Measurements from ENCODE around the gene KDM4C. TPM values are rescaled to one million over a fixed set of nuclear protein-coding genes. Genes with fewer than 3 reads are reported as not detected.

KDM4C gene
- total and polyA plus RNA-seq, 8 donors = 6.7 to 129 (median 79.9) TPM

DNA sequence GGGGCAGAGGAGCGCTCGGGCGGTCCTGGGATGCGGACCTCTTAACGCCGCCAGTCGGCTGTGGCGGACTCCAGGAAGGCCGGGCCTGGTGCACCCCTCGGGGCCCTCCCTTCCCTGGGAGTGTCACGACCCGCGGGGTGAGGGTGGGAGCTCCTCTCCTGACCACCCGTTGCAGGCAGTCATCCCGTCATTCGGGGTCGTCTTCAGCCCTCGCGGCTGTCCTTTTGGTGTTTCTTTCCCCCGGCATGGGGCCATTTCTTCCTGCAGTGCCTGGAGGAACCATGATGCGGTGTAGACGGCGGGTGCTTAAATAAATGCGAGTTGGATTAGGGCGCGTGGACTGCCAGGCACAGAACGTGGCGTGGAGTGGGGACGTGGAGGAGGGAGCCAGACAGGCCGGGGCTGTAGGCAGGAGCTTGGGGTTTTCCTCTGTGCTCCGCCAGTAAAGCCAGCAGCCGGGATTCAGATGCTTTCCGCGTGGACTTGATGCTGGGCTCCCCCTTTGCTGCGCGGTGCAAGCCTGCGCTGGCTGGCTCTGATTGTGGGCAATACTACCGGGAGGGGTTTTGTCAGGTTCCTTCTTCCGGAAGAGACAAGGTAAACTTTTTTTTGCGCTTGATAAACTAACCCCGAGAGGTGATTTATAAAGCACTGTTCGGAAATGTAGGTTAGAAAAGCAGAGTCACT is 868 bp downstream of the KDM4C start:
- no peaks in the 10 kb centered on the region for H3K27me3 ChIP-seq
- no peaks in the 10 kb centered on the region for H3K9me3 ChIP-seq
- TF ChIP-seq EP300 (IDR thresholded peaks at IDR 0.05) = no peak
- TF ChIP-seq, protein P1, sequence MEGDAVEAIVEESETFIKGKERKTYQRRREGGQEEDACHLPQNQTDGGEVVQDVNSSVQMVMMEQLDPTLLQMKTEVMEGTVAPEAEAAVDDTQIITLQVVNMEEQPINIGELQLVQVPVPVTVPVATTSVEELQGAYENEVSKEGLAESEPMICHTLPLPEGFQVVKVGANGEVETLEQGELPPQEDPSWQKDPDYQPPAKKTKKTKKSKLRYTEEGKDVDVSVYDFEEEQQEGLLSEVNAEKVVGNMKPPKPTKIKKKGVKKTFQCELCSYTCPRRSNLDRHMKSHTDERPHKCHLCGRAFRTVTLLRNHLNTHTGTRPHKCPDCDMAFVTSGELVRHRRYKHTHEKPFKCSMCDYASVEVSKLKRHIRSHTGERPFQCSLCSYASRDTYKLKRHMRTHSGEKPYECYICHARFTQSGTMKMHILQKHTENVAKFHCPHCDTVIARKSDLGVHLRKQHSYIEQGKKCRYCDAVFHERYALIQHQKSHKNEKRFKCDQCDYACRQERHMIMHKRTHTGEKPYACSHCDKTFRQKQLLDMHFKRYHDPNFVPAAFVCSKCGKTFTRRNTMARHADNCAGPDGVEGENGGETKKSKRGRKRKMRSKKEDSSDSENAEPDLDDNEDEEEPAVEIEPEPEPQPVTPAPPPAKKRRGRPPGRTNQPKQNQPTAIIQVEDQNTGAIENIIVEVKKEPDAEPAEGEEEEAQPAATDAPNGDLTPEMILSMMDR (IDR thresholded peaks at IDR 0.05) = no peak
- TF ChIP-seq POLR2AphosphoS5 (IDR thresholded peaks at IDR 0.05) = peak in 2 of 3 donors; percentile 41 to 77
- peak in 1 of 4 donors; percentile 22 for TF ChIP-seq POLR2A (IDR thresholded peaks at IDR 0.05)
- H3K4me3 ChIP-seq = peak overlapping the region; percentile 82 to 94 (median 89)
- WGBS, 5 donors = 0 to 1% (median 0%) methylated on average over 23 to 42 of the region's 42 CpGs
- DNase-seq = peak; percentile 66 to 87
- H3K27ac ChIP-seq = peak overlapping the region; percentile 93 to 99 (median 98)
- no peaks in the 10 kb centered on the region for H3K36me3 ChIP-seq
- intact Hi-C loops (cut with DNase I; ENCODE audit: low total_unique reads) = loop anchor here (10.0 kb wide), 1 partner anchor 54 kb away; no protein-coding TSS in a partner anchor
- peaks cover 15 to 40% (median 26%) of the 10 kb centered on the region in 4 donors for H3K4me1 ChIP-seq

DNA sequence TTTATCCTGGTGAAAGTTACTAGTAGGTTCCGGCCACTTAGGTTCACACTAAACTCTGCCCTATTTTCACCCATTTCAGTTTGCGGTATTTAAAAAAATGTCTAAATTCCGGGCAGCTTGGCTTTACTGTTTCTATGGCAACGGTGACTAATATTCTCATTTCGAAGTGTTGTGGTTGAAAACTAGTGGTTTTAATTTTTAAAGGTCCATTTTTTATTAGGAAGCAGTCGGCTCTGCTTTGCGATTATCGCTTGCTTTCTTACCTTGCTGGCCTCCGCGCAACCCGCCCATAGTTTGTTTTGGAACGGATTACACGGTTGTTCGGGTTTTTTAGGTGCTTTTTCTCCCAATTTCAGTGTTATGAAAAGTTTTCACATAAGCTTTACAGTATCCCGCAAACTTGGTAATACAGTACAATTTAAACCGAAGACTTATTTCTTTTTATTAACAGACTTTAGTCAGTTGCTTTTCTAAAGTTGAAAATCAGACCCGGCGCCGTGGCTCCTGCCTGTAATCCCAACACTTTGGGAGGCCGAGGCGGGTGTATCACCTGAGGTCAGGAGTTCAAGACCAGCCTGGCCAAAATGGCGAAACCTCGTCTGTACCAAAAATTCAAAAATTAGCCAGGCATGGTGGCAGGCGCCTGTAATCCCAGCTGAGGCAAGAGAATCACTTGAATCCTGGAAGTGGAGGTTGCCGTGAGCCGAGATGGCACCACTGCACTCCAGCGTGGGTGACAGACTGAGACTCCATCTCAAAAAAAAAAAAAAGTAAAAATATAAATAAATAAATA is 1.6 kb downstream of the KDM4C start:
- H3K36me3 ChIP-seq = no peaks in the 10 kb centered on the region
- H3K27me3 ChIP-seq = no peaks in the 10 kb centered on the region
- intact Hi-C loops (cut with DNase I; ENCODE audit: low total_unique reads) = loop anchor here (10.0 kb wide), 1 partner anchor 55 kb away; no protein-coding TSS in a partner anchor
- DNase-seq = peak; percentile 28 to 65
- H3K27ac ChIP-seq = peak overlapping the region; percentile 93 to 99 (median 98)
- TF ChIP-seq POLR2A (IDR thresholded peaks at IDR 0.05) (no peak), EP300 (IDR thresholded peaks at IDR 0.05) (no peak), POLR2AphosphoS5 (IDR thresholded peaks at IDR 0.05) (no peak)
- TF ChIP-seq, protein P1 (IDR thresholded peaks at IDR 0.05) = no peak
- H3K9me3 ChIP-seq = no peaks in the 10 kb centered on the region
- H3K4me3 ChIP-seq = peak overlapping the region; percentile 82 to 94 (median 89)
- WGBS, 5 donors = 16 to 26% (median 17%) methylated on average over 27 of the region's 27 CpGs
- H3K4me1 ChIP-seq = peaks cover 16 to 44% (median 30%) of the 10 kb centered on the region in 4 donors

DNA sequence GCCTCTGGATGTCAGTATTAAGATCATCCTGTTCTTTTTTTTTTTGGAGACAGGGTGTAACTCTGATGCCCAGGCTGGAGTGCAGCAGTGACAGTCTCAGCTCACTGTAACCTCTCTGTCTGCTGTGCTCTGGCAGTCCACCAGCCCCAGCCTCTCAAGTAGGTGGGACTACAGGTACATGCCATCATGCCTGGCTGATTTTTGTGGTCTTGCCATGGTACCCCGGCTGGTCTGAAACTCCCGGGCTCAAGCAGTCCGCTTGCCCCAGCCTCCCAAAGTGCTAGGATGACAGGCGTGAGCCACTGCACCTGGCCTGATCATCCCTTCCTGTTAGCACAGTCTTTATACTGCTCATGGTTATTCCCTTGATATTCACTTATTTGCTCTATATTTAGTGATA is 3.5 kb downstream of the KDM4C start:
- H3K9me3 ChIP-seq = no peaks in the 10 kb centered on the region
- H3K27ac ChIP-seq = peak overlapping the region in 1 of 5 donors; percentile 36
- no peak overlapping the region for H3K4me3 ChIP-seq
- peaks cover 19 to 61% (median 40%) of the 10 kb centered on the region in 4 donors for H3K4me1 ChIP-seq
- WGBS, 5 donors = 29 to 58% (median 46%) methylated on average over 4 of the region's 4 CpGs
- H3K36me3 ChIP-seq = no peaks in the 10 kb centered on the region
- TF ChIP-seq POLR2A (IDR thresholded peaks at IDR 0.05) (no peak), EP300 (IDR thresholded peaks at IDR 0.05) (no peak), POLR2AphosphoS5 (IDR thresholded peaks at IDR 0.05) (no peak)
- TF ChIP-seq, protein P1 (IDR thresholded peaks at IDR 0.05) = no peak
- no peak for DNase-seq
- intact Hi-C loops (cut with DNase I; ENCODE audit: low total_unique reads) = no loop called here
- no peaks in the 10 kb centered on the region for H3K27me3 ChIP-seq

DNA sequence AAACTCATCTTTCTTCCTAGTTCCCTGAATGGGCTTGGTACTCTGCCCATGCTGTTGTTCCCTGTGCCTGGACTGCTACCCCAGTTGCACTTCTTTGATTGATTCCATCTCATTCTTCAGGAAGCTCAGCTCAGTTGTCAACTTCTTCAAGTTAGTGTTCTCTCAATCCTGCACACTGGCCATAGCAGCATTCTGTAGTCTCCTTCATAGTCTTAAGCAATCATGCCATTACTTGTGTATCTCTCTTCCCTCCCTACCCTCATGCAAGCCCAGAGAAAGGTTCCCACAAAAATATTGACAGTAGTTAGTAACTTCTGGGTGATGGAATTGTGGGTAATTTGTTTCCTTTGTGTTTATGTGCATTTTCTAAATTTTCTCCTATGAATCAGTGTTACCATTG is 5.5 kb downstream of the KDM4C start:
- Histone ChIP-seq H3K27me3 (no peaks in the 10 kb centered on the region), H3K9me3 (no peaks in the 10 kb centered on the region), H3K4me3 (no peak overlapping the region), H3K36me3 (no peaks in the 10 kb centered on the region), H3K4me1 (peaks cover 19 to 69% (median 42%) of the 10 kb centered on the region in 4 donors), H3K27ac (no peak overlapping the region)
- no peak for DNase-seq
- TF ChIP-seq POLR2A (IDR thresholded peaks at IDR 0.05) = no peak
- TF ChIP-seq EP300 (IDR thresholded peaks at IDR 0.05) = no peak
- TF ChIP-seq, protein P1 (IDR thresholded peaks at IDR 0.05) = no peak
- TF ChIP-seq POLR2AphosphoS5 (IDR thresholded peaks at IDR 0.05) = no peak
- intact Hi-C loops (cut with DNase I; ENCODE audit: low total_unique reads) = no loop called here
